AG09319 (cell line): ENCODE data around the gene GNAO1.

ENCODE experiments used
- DNase-seq: peaks from one replicate; pipeline ENCODE4 v3.0.0-alpha.2; 2010; ENCODE audit warnings: low read depth; ENCODE audit errors: extremely low read depth
- TF ChIP-seq, protein P1 (sequence below): IDR thresholded peaks from 2 replicates; pipeline ENCODE4 v1.5.1; 2011; ENCODE audit warnings: low read depth, mild to moderate bottlenecking, inconsistent platforms, low read length, moderate library complexity

Gene GNAO1

DNA sequence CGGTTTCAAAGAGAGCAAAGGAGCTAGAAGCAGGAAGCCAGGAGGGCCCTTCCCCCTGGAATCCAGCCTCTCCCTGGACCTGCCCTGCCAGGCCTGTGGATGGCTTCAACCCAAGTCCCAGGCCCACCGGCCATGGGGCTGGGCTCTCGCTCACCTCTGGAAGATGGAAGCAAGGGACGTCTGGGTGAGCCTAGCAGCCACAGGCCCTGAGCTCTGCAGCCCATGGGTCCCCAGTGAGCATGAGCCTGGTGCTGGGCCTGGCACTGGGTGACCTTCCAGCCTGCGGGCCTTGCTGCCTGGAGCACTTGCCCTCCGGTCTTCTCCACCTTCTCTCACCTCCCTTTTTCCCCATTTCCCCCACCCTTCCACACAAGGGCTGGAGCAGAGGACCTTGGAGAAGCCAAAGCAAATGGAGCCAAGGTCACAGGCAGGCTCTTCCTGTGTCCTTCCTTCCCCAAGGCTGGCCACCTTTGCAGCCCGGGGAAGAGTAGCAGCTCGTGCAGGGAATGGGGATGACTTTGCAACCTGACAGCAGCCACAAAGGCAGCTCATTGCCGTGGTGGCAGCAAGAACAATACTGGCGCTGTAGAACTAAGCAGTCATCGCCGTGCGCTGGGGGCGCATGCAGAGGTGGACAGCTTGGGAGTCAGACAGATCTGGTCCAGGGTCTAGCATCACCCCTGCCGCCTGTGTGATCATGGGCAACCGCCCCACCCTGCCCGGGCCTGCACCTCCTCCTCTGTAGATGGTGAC is 147.5 kb downstream of the GNAO1 start:
- TF ChIP-seq, protein P1, sequence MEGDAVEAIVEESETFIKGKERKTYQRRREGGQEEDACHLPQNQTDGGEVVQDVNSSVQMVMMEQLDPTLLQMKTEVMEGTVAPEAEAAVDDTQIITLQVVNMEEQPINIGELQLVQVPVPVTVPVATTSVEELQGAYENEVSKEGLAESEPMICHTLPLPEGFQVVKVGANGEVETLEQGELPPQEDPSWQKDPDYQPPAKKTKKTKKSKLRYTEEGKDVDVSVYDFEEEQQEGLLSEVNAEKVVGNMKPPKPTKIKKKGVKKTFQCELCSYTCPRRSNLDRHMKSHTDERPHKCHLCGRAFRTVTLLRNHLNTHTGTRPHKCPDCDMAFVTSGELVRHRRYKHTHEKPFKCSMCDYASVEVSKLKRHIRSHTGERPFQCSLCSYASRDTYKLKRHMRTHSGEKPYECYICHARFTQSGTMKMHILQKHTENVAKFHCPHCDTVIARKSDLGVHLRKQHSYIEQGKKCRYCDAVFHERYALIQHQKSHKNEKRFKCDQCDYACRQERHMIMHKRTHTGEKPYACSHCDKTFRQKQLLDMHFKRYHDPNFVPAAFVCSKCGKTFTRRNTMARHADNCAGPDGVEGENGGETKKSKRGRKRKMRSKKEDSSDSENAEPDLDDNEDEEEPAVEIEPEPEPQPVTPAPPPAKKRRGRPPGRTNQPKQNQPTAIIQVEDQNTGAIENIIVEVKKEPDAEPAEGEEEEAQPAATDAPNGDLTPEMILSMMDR = no peak
- DNase-seq = no peak

DNA sequence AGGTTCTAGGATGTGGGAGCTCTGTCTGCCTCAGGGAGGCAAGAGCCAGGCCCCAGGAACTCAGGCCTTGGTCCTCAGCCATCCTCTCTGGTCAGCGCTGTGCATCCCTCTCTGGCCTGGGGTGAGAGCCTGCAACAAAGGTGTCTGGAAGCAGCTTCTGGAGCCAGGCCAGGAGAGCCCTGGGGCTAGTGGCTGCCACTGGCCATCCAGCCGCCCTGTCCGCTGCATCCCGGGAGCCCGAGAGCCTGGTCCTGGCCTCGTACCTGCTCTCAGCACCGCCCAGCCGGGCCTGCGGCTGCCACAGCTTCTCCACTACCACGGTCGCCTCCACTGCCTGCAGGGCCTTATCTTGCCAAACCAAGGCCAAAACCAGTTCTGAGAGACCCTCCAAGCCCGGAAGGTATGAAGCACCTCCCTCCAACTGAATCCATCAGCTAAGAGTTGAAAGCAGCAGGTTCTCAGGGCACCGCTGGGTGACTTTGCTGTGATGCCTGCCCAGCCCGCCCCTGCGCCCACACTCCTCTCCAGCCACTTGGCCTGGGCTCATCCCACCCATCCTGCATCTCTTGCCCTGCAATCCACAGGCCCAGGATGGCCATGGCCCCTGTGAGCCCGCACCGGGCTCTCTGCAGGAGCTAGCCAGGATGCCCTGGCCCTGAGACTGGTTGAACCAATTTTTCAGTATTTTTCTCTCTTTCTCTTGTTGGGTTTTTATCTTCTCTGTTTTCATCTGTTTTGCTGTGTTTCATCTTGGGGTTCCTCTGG is 148.3 kb downstream of the GNAO1 start:
- TF ChIP-seq, protein P1 = no peak
- no peak for DNase-seq

DNA sequence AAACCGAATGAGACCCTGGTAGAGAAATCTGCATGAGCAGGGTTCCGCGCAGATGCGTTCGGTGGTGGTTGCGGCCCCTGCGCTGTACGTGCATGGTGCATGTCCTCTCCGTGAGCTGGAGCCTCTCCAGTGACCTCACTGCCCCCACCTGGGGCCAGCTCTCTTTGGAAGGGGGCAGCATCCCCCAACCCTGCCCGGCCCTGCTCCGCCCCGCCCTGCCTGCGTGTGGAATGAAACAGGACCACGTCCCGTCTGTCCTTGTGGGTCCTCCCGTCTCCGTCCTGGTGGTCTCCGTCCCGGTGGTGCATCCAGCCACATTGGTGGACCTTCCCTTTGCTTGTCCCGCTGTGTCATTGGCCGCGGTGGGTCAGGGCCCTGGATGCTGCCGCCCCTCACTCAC is 149.1 kb downstream of the GNAO1 start:
- no peak for DNase-seq
- TF ChIP-seq, protein P1 = no peak

DNA sequence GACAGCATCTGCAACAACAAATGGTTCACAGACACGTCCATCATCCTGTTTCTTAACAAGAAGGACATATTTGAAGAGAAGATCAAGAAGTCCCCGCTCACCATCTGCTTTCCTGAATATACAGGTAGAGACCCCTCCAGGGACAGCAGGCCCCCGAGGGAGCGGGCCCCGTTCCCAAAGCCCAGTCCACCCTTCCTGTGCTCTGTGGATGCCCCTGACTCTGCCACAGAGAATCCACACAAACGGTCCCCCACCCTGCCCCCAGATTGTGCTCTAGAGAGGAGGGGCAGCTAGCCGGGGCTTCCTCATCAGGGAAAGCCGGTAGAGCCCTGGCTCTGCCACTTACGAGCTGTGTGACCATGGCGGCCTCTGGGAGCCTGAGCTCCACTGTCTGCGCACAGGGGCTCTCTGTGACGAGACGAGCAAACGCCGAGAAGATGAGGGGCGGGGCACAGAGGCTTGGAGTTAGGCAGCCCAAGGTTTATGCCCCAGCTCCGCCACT is 149.6 kb downstream of the GNAO1 start:
- TF ChIP-seq, protein P1 = no peak
- DNase-seq = no peak

DNA sequence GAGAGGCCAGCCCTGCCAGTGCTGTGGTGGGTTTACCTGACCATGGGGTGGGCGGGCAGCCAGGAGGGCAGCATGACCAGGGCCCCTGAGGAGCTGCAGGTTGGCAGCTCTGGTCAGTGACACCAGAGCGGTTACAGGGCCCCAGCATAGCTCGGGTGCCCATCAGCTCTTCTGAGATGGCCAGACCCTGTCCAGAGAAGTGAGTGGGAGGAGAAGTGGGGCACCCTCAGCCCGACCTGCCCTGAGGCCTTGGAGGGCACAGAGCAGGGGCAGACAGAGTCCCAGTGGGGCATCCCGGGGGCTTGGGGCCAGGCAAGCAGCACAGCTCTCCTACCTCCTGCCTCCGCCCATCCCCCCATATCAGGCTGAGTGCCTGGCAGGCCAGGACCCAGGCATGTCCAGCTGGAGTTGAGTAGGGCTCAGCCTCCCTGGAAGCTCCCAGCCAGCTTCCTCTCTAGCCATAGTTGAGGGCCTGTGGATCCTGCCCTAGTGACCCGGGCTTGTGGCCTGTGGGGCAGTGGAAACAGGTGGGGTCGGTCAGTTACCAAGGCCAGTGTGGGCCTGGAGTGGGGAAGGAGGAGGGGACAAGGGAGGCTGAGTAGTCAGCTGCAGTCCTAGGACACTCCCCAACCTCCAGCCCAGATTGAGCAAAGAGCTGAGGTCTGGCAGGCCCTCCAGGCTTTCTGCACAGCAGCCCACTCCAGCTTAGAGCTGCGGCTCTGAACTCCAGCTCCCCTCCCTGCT is 150.5 kb downstream of the GNAO1 start:
- TF ChIP-seq, protein P1 = no peak
- no peak for DNase-seq

DNA sequence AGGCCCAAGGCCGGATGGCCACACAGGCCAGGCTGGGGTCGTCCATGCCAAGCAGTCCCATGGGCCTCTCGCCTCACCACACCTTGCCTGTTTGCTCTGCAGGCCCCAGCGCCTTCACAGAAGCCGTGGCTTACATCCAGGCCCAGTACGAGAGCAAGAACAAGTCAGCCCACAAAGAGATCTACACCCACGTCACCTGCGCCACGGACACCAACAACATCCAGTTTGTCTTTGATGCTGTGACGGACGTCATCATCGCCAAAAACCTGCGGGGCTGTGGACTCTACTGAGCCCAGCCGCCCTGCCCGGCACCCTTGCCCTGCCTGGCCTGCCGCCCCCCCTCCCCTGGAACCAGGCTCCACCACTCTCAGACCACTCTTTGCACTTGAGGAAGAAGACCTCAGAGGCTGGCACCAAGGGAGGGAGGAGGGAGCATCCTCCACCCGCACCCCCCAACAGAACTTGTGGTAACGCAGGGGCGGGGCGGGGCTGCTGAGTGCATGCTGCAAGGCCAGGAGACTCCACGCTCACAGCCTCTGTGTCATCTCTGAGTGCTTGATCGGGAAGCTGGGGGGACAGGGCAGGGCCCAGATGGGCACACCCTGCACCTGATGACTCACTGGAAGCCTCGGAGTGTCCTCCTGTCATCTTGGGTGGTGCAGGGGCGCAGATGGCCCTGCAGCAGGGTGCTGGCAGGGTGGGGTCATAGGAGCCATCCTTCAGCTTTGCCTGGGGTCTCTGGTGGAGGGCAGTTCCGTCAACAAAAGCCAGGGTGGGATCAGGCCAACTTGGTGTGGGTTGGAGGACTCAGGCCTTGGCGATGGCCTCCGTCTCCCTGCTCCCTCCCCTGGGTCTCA is 152.6 kb downstream of the GNAO1 start:
- DNase-seq = no peak
- TF ChIP-seq, protein P1 = no peak
